Measurements from ENCODE around the gene KPNB1. TPM values are rescaled to one million over a fixed set of nuclear protein-coding genes. Genes with fewer than 3 reads are reported as not detected.

KPNB1 gene
- total and polyA plus RNA-seq, 12 donors: 41.5 to 352 (median 214) TPM

DNA sequence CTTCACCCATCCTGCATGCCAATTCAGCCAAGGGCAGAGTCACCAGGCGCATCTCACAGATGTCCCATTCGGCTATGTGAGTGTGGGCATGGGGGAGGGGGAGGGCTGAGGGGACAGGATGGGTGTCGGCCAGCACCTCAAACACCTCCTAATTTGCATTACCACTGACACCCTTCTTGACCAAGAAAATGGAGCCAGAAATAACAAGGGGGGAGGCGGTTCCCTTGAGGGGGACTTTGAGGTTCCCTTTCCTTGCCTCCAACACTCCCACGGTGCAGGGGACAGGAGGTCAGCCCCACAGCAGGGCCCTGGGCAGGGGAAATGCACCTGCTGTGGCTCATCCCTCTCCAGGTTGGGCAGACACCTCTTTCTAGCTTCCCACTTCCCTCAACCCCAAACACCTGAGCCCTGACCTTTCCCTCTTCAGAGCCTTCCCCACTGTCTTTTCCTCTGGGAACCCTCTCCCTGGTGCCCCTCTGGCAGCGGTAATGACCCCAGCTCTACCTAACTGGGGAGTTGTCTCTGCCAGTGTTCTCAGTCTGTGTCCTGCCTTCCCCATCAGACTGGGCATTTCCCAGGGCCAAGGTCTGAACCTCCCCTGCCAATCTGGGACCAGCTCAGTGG lies 65.2 kb downstream of the KPNB1 start:
- no peak overlapping the region for H3K4me3 ChIP-seq
- TF ChIP-seq, protein P1, sequence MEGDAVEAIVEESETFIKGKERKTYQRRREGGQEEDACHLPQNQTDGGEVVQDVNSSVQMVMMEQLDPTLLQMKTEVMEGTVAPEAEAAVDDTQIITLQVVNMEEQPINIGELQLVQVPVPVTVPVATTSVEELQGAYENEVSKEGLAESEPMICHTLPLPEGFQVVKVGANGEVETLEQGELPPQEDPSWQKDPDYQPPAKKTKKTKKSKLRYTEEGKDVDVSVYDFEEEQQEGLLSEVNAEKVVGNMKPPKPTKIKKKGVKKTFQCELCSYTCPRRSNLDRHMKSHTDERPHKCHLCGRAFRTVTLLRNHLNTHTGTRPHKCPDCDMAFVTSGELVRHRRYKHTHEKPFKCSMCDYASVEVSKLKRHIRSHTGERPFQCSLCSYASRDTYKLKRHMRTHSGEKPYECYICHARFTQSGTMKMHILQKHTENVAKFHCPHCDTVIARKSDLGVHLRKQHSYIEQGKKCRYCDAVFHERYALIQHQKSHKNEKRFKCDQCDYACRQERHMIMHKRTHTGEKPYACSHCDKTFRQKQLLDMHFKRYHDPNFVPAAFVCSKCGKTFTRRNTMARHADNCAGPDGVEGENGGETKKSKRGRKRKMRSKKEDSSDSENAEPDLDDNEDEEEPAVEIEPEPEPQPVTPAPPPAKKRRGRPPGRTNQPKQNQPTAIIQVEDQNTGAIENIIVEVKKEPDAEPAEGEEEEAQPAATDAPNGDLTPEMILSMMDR (IDR thresholded peaks at IDR 0.05): no peak
- no peak for TF ChIP-seq POLR2A (IDR thresholded peaks at IDR 0.05)
- no peak overlapping the region for H3K27ac ChIP-seq
- H3K4me1 ChIP-seq (replicated peaks in 1 of 2): no peaks in the 10 kb centered on the region
- no peak for DNase-seq
- peaks cover 0 to 8% of the 10 kb centered on the region in 2 donors for H3K36me3 ChIP-seq (replicated peaks in 1 of 2)
- intact Hi-C loops (cut with DNase I): no loop called here
- 67 to 86% (median 76%) methylated on average over 4 to 6 of the region's 6 CpGs for WGBS, 4 donors
- no peaks in the 10 kb centered on the region for H3K27me3 ChIP-seq
- H3K9me3 ChIP-seq (replicated peaks in 1 of 3): no peaks in the 10 kb centered on the region

- TF ChIP-seq, protein P1 (IDR thresholded peaks at IDR 0.05): no peak
- TF ChIP-seq POLR2A (IDR thresholded peaks at IDR 0.05): no peak
Measured at GRCh38 chr17:47715669-47716325, 66.1 kb downstream of the KPNB1 start.

GRCh38 chr17:47716375-47716774 lies 66.7 kb downstream of the KPNB1 start:
- no peak for DNase-seq
- Histone ChIP-seq H3K4me1 (replicated peaks in 1 of 2) (peaks cover 0 to 3% of the 10 kb centered on the region in 2 donors), H3K36me3 (replicated peaks in 1 of 2) (no peaks in the 10 kb centered on the region), H3K27me3 (peaks cover 9% of the 10 kb centered on the region), H3K4me3 (no peak overlapping the region), H3K9me3 (replicated peaks in 1 of 3) (no peaks in the 10 kb centered on the region), H3K27ac (no peak overlapping the region)
- intact Hi-C loops (cut with DNase I): no loop called here
- TF ChIP-seq, protein P1 (IDR thresholded peaks at IDR 0.05): no peak
- TF ChIP-seq POLR2A (IDR thresholded peaks at IDR 0.05): no peak
- WGBS, 4 donors: 71 to 100% (median 96%) methylated on average over 1 to 3 of the region's 3 CpGs

More at GRCh38 chr17:47715669-47716325, 66.1 kb downstream of the KPNB1 start:
- no peak for DNase-seq
- no peaks in the 10 kb centered on the region for H3K4me1 ChIP-seq (replicated peaks in 1 of 2)
- intact Hi-C loops (cut with DNase I): no loop called here
- 74 to 82% (median 79%) methylated on average over 10 of the region's 10 CpGs for WGBS, 4 donors
- H3K36me3 ChIP-seq (replicated peaks in 1 of 2): peaks cover 0 to 2% of the 10 kb centered on the region in 2 donors
- no peak overlapping the region for H3K27ac ChIP-seq
- H3K27me3 ChIP-seq: peaks cover 5% of the 10 kb centered on the region
- no peak overlapping the region for H3K4me3 ChIP-seq
- no peaks in the 10 kb centered on the region for H3K9me3 ChIP-seq (replicated peaks in 1 of 3)

- Histone ChIP-seq H3K36me3 (replicated peaks in 1 of 2) (no peaks in the 10 kb centered on the region), H3K27ac (no peak overlapping the region), H3K27me3 (peaks cover 17% of the 10 kb centered on the region), H3K4me1 (replicated peaks in 1 of 2) (peaks cover 0 to 3% of the 10 kb centered on the region in 2 donors), H3K4me3 (no peak overlapping the region), H3K9me3 (replicated peaks in 1 of 3) (no peaks in the 10 kb centered on the region)
- DNase-seq: no peak
- WGBS, 4 donors: 50 to 70% (median 56%) methylated on average over 2 of the region's 2 CpGs
- TF ChIP-seq, protein P1 (IDR thresholded peaks at IDR 0.05): peak in 4 of 6 experiments; percentile 22 to 31 (median 27)
- no peak for TF ChIP-seq POLR2A (IDR thresholded peaks at IDR 0.05)
- intact Hi-C loops (cut with DNase I): no loop called here
Measured at GRCh38 chr17:47717261-47717697, 67.6 kb downstream of the KPNB1 start.
